ENCODE measurements around the gene MATR3.

DNA sequence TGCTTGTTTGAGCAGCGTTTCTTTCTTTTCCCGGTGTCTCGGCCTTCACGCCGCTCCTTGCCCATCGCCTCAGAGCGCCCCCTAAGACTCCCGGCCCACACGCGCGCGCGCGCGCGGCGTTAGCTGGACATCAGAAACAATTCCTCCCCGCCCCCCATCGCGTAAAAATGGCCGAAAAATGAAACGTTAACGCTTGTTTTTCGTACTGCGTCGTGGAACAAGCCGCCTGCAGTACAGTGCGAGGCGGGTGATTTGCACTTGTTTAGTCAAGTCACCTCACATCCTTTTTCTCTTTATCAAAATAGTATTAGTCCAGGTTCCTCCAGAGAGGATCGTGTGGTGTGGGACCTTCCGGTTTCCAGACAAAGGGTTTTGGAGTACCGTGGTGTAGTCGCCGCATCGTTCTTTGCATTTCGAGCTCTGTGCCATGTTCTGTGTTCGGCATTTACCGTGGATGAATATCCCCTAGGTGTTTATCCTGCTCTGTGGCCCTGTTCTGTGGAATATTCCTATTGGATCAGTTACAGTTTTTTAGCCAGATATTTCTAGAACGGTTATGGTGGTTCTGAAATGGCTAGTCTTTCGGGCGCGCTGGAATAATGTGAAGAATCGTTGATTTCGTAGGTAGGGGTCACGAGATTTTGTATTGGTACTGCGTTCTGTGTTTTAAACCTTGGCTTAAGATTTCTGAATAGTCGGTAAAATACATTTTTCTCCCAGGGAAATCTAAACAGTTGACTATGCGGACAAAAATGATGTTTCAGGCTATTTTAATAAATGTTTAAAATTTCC, 1.0 kb downstream of the MATR3 start:
- TF ChIP-seq, protein P1, sequence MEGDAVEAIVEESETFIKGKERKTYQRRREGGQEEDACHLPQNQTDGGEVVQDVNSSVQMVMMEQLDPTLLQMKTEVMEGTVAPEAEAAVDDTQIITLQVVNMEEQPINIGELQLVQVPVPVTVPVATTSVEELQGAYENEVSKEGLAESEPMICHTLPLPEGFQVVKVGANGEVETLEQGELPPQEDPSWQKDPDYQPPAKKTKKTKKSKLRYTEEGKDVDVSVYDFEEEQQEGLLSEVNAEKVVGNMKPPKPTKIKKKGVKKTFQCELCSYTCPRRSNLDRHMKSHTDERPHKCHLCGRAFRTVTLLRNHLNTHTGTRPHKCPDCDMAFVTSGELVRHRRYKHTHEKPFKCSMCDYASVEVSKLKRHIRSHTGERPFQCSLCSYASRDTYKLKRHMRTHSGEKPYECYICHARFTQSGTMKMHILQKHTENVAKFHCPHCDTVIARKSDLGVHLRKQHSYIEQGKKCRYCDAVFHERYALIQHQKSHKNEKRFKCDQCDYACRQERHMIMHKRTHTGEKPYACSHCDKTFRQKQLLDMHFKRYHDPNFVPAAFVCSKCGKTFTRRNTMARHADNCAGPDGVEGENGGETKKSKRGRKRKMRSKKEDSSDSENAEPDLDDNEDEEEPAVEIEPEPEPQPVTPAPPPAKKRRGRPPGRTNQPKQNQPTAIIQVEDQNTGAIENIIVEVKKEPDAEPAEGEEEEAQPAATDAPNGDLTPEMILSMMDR (IDR thresholded peaks at IDR 0.05; ENCODE audit: insufficient read depth, low read length, poor library complexity, severe bottlenecking) = peak; percentile 29
- no peak for TF ChIP-seq EZH2phosphoT487 (conservative IDR thresholded peaks at IDR 0.05; ENCODE audit: low read length)
